ENCODE results near the gene GOLGA5. TPM values are rescaled to one million over a fixed set of nuclear protein-coding genes. Genes with fewer than 3 reads are reported as not detected.
"Not testable (repeated sequence)": the region's sequence is repeated elsewhere in the genome, so short reads cannot be mapped to it uniquely, and the experiment has no call there.

GOLGA5 gene
- total RNA-seq, 1 donor from 2014 or later = 31.9 TPM

GRCh38 chr14:92759679-92760523 lies 34.2 kb upstream of the GOLGA5 start:
- peak in 1 of 2 donors; percentile 34 for ATAC-seq
- H3K4me3 ChIP-seq = no peak overlapping the region

GRCh38 chr14:92760524-92760805 lies 33.6 kb upstream of the GOLGA5 start:
- intact Hi-C loops (cut with DNase I) = no loop called here
- Histone ChIP-seq H3K9me3 (no peaks in the 10 kb centered on the region), H3K27ac (no peak overlapping the region)

More at GRCh38 chr14:92759679-92760523, 34.2 kb upstream of the GOLGA5 start:
- no peak for TF ChIP-seq CTCF (IDR thresholded peaks at IDR 0.05)
- intact Hi-C loops (cut with DNase I) = no loop called here
- DNase-seq = no peak
- H3K27ac ChIP-seq = no peak overlapping the region
- no peaks in the 10 kb centered on the region for H3K27me3 ChIP-seq (ENCODE audit: low read depth)
- H3K9me3 ChIP-seq = no peaks in the 10 kb centered on the region
- no peaks in the 10 kb centered on the region for H3K36me3 ChIP-seq
- peaks cover 3% of the 10 kb centered on the region for H3K4me1 ChIP-seq

GRCh38 chr14:92763666-92764631 lies 30.2 kb upstream of the GOLGA5 start:
- H3K27ac ChIP-seq; H3K36me3 ChIP-seq; DNase-seq; H3K27me3 ChIP-seq (ENCODE audit: low read depth); H3K4me3 ChIP-seq; intact Hi-C loops (cut with DNase I); H3K9me3 ChIP-seq: not testable (repeated sequence)
- peak in 1 of 2 donors; percentile 47 for ATAC-seq
- H3K4me1 ChIP-seq = peaks cover 11% of the 10 kb centered on the region

More at GRCh38 chr14:92760524-92760805, 33.6 kb upstream of the GOLGA5 start:
- peak; percentile 14 to 79 for ATAC-seq
- DNase-seq = no peak
- H3K4me3 ChIP-seq = no peak overlapping the region
- no peaks in the 10 kb centered on the region for H3K36me3 ChIP-seq
- H3K4me1 ChIP-seq = no peaks in the 10 kb centered on the region
- TF ChIP-seq CTCF (IDR thresholded peaks at IDR 0.05) = no peak
- no peaks in the 10 kb centered on the region for H3K27me3 ChIP-seq (ENCODE audit: low read depth)

- H3K4me3 ChIP-seq; H3K9me3 ChIP-seq; intact Hi-C loops (cut with DNase I); H3K27me3 ChIP-seq (ENCODE audit: low read depth); DNase-seq; H3K36me3 ChIP-seq: not testable (repeated sequence)
- ATAC-seq = peak; percentile 83 to 89
- H3K27ac ChIP-seq = peak overlapping the region; percentile 53
- H3K4me1 ChIP-seq = peaks cover 11% of the 10 kb centered on the region
These were observed 25.9 kb upstream of the GOLGA5 start for GRCh38 chr14:92768236-92768635.

- TF ChIP-seq CTCF (IDR thresholded peaks at IDR 0.05) = no peak
These were observed 25.3 kb upstream of the GOLGA5 start for GRCh38 chr14:92768795-92769194.

GRCh38 chr14:92770484-92770883 lies 23.6 kb upstream of the GOLGA5 start:
- intact Hi-C loops (cut with DNase I) = no loop called here
- H3K4me1 ChIP-seq = peaks cover 11% of the 10 kb centered on the region
- no peak for TF ChIP-seq CTCF (IDR thresholded peaks at IDR 0.05)
- H3K27ac ChIP-seq = no peak overlapping the region
- H3K27me3 ChIP-seq (ENCODE audit: low read depth) = no peaks in the 10 kb centered on the region
- no peaks in the 10 kb centered on the region for H3K36me3 ChIP-seq
- H3K4me3 ChIP-seq = no peak overlapping the region
- no peaks in the 10 kb centered on the region for H3K9me3 ChIP-seq
- DNase-seq = no peak
- no peak for ATAC-seq

More at GRCh38 chr14:92768795-92769194, 25.3 kb upstream of the GOLGA5 start:
- Histone ChIP-seq H3K4me1 (peaks cover 11% of the 10 kb centered on the region), H3K27me3 (ENCODE audit: low read depth) (no peaks in the 10 kb centered on the region), H3K4me3 (no peak overlapping the region), H3K36me3 (no peaks in the 10 kb centered on the region), H3K27ac (peak overlapping the region; percentile 53), H3K9me3 (no peaks in the 10 kb centered on the region)
- ATAC-seq (no peak), DNase-seq (no peak)
- intact Hi-C loops (cut with DNase I) = no loop called here
